ENCODE data around the gene SNX17.

The SNX17 gene

DNA sequence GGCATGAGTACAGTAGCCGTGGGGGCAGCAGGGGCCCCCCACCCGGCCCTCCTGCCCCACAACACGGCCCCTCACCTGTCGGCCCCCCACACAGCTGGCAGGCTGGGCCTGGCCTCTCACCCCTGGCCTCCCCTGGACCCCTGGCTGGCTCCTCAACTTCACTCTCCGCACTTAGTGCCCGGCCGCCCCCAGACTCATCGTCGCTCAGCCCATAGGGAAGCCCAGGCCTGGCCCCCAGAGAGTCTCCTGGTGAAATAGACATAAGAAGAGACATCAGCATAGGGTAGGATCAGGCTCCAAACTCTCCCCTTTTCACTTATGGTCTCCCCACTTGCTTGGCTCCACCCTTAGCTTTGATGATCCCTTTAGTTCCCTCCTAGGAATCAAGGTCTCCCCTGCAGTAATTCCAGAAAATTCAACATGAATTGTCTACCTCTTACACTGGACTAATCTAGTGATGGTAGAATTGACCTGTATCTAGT is 8.4 kb downstream of the SNX17 start:
- peaks cover 12% of the 10 kb centered on the region; the same call in 1 of the 2 replicates for H3K79me2 ChIP-seq (ENCODE audit: low read length)
- H3K27me3 ChIP-seq (ENCODE audit: low read depth, low read length): no peaks in the 10 kb centered on the region
- H3K4me1 ChIP-seq (ENCODE audit: low read length): peaks cover 15% of the 10 kb centered on the region
- H3K27ac ChIP-seq (ENCODE audit: low read length): no peak overlapping the region
- no peak overlapping the region for H3K9ac ChIP-seq (ENCODE audit: low read length)
- no peaks in the 10 kb centered on the region for H4K20me1 ChIP-seq (ENCODE audit: insufficient read depth, low read length)
- H3K9me3 ChIP-seq (ENCODE audit: insufficient read depth, low read length): no peaks in the 10 kb centered on the region
- no peak for TF ChIP-seq EZH2phosphoT487 (IDR thresholded peaks at IDR 0.05; ENCODE audit: low read depth)
- TF ChIP-seq, protein P1, sequence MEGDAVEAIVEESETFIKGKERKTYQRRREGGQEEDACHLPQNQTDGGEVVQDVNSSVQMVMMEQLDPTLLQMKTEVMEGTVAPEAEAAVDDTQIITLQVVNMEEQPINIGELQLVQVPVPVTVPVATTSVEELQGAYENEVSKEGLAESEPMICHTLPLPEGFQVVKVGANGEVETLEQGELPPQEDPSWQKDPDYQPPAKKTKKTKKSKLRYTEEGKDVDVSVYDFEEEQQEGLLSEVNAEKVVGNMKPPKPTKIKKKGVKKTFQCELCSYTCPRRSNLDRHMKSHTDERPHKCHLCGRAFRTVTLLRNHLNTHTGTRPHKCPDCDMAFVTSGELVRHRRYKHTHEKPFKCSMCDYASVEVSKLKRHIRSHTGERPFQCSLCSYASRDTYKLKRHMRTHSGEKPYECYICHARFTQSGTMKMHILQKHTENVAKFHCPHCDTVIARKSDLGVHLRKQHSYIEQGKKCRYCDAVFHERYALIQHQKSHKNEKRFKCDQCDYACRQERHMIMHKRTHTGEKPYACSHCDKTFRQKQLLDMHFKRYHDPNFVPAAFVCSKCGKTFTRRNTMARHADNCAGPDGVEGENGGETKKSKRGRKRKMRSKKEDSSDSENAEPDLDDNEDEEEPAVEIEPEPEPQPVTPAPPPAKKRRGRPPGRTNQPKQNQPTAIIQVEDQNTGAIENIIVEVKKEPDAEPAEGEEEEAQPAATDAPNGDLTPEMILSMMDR (IDR thresholded peaks at IDR 0.05; ENCODE audit: low read depth, low read length): no peak
- H3K4me3 ChIP-seq (ENCODE audit: low read length): no peak overlapping the region
- no peak overlapping the region for H2AFZ ChIP-seq (ENCODE audit: low read depth, low read length)
- peaks cover 63% of the 10 kb centered on the region for H3K36me3 ChIP-seq (replicated peaks; ENCODE audit: low read depth, low read length)
- no peak overlapping the region for H3K4me2 ChIP-seq (ENCODE audit: low read length)

DNA sequence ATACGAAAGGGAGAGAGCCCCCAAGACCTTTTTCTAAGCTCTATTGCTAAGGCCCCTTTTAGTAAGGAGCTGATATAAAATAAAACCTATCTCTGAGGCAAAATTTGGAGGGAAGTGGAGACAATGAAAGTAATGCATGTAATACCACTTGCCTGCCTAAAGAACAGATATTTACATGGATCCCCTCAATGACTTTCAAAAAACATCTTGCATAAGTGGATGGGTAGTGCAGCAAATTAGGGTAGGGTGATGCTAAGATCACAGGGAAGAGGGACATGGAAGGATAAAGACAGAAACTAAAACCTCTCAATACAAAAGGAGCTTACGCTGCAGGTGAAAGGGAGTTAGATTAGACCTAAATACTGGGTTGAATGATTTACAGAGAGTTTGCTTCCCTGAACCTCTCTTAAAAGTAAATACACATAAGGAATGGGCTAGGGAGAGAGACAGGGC is 9.0 kb downstream of the SNX17 start:
- Histone ChIP-seq H3K4me2 (ENCODE audit: low read length) (peak overlapping the region; percentile 97), H3K9ac (ENCODE audit: low read length) (no peak overlapping the region), H3K9me3 (ENCODE audit: insufficient read depth, low read length) (no peaks in the 10 kb centered on the region), H4K20me1 (ENCODE audit: insufficient read depth, low read length) (no peaks in the 10 kb centered on the region), H3K27me3 (ENCODE audit: low read depth, low read length) (no peaks in the 10 kb centered on the region), H2AFZ (ENCODE audit: low read depth, low read length) (no peak overlapping the region), H3K27ac (ENCODE audit: low read length) (no peak overlapping the region), H3K4me1 (ENCODE audit: low read length) (peaks cover 18% of the 10 kb centered on the region), H3K36me3 (replicated peaks; ENCODE audit: low read depth, low read length) (peaks cover 67% of the 10 kb centered on the region), H3K79me2 (ENCODE audit: low read length) (peaks cover 13% of the 10 kb centered on the region; the same call in 1 of the 2 replicates), H3K4me3 (ENCODE audit: low read length) (peak overlapping the region; percentile 91)
- no peak for TF ChIP-seq EZH2phosphoT487 (IDR thresholded peaks at IDR 0.05; ENCODE audit: low read depth)
- TF ChIP-seq, protein P1 (IDR thresholded peaks at IDR 0.05; ENCODE audit: low read depth, low read length): no peak

DNA sequence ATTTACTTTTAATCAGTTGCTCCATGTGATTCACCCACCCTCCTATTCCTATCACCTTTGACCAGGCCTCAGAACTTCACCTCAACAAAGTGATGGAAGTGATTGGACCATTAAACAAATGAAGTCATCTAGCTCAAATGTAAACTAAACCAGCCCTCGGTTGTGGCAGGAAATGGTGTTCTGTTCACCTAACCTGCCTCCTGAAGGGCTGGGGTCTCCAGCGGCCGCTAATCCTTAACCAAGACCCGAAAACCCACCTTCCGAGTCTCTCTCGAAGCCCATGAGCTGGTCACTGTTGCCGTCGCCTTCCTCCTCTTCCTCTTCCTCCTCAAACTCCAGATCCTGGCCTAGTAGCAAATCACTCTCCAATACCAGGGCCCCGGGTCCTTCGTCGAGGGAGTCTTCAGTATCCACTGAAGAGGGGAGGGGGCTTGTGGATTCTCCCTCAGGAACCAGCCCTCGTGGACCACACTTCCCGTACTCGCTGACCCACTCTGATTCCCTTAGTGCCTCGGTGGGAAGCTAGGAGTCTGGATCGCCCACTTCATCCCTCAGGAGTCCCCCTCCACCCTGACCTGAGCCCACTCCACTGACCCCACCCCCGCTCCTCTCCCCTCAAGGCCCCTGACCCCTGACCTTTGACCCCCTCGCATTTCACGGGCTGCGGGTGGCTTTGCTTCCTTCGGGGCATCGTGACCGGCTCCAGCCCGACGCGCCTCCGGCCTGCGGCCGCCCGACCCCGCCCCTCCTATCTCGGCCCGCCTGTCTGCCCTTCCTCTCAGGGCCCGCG is 9.6 kb downstream of the SNX17 start:
- peak overlapping the region; percentile 97 for H3K4me2 ChIP-seq (ENCODE audit: low read length)
- no peaks in the 10 kb centered on the region for H3K27me3 ChIP-seq (ENCODE audit: low read depth, low read length)
- H2AFZ ChIP-seq (ENCODE audit: low read depth, low read length): no peak overlapping the region
- H3K79me2 ChIP-seq (ENCODE audit: low read length): peaks cover 15% of the 10 kb centered on the region; the same call in 1 of the 2 replicates
- H3K36me3 ChIP-seq (replicated peaks; ENCODE audit: low read depth, low read length): peaks cover 73% of the 10 kb centered on the region
- H3K9me3 ChIP-seq (ENCODE audit: insufficient read depth, low read length): no peaks in the 10 kb centered on the region
- H3K4me1 ChIP-seq (ENCODE audit: low read length): peaks cover 18% of the 10 kb centered on the region
- peak overlapping the region; percentile 91 for H3K4me3 ChIP-seq (ENCODE audit: low read length)
- H3K27ac ChIP-seq (ENCODE audit: low read length): peak overlapping the region; percentile 49
- TF ChIP-seq, protein P1 (IDR thresholded peaks at IDR 0.05; ENCODE audit: low read depth, low read length): no peak
- H3K9ac ChIP-seq (ENCODE audit: low read length): peak overlapping the region; percentile 68
- H4K20me1 ChIP-seq (ENCODE audit: insufficient read depth, low read length): no peaks in the 10 kb centered on the region
